ENCODE results near the gene YPEL3. TPM values are rescaled to one million over a fixed set of nuclear protein-coding genes. Genes with fewer than 3 reads are reported as not detected.
A peak's percentile ranks its signal among the peaks of the same experiment; 100 is the strongest.

YPEL3 gene
- total RNA-seq, 1 donor from 2014 or later = 9.6 TPM

DNA sequence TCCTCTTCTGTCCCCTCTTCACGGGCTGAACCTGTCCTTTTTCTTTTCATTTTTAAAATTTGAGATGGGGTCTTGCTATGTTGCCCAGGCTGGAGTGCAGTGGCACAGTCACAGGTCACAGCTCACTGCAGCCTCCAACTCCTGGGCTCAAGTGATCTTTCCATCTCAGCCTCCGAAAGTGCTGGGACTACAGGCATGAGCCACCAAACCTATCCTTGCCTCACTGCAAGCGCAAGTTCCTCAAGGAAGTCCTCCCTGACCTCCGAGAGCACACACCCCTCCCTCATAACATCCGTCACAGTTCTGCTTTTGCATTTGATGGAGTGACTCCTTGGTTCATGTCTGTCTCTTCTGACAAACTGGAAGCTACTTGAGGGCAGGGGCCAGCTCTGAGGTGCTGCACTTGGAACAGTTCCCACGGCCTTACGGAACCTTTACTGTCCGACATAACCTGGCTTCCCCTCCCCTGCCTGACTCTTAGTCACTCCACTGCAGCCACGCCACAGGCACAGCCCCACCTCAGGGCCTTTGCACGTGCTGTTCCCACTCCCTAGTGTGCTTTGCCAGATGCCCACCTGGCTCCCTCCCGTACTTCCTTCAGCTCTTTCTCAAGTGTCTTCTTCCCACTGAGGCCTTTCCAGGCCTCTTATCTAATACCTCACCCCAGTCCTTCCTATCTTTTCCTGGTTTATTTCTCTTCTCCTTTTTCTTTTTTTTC is 8.7 kb downstream of the YPEL3 start:
- Mint-ChIP-seq H3K27ac (ENCODE audit: unreplicated experiment) (no peak overlapping the region), H3K4me3 (peak overlapping the region; percentile 57), H3K9me3 (no peaks in the 10 kb centered on the region), H3K27me3 (ENCODE audit: low read depth) (peaks cover 2% of the 10 kb centered on the region), H3K36me3 (ENCODE audit: low read depth) (peaks cover 11% of the 10 kb centered on the region), H3K4me1 (peaks cover 14% of the 10 kb centered on the region)
- DNase-seq (ENCODE audit: low read depth, low spot score) = no peak
- TF ChIP-seq, protein P1, sequence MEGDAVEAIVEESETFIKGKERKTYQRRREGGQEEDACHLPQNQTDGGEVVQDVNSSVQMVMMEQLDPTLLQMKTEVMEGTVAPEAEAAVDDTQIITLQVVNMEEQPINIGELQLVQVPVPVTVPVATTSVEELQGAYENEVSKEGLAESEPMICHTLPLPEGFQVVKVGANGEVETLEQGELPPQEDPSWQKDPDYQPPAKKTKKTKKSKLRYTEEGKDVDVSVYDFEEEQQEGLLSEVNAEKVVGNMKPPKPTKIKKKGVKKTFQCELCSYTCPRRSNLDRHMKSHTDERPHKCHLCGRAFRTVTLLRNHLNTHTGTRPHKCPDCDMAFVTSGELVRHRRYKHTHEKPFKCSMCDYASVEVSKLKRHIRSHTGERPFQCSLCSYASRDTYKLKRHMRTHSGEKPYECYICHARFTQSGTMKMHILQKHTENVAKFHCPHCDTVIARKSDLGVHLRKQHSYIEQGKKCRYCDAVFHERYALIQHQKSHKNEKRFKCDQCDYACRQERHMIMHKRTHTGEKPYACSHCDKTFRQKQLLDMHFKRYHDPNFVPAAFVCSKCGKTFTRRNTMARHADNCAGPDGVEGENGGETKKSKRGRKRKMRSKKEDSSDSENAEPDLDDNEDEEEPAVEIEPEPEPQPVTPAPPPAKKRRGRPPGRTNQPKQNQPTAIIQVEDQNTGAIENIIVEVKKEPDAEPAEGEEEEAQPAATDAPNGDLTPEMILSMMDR (conservative IDR thresholded peaks at IDR 0.05) = no peak

DNA sequence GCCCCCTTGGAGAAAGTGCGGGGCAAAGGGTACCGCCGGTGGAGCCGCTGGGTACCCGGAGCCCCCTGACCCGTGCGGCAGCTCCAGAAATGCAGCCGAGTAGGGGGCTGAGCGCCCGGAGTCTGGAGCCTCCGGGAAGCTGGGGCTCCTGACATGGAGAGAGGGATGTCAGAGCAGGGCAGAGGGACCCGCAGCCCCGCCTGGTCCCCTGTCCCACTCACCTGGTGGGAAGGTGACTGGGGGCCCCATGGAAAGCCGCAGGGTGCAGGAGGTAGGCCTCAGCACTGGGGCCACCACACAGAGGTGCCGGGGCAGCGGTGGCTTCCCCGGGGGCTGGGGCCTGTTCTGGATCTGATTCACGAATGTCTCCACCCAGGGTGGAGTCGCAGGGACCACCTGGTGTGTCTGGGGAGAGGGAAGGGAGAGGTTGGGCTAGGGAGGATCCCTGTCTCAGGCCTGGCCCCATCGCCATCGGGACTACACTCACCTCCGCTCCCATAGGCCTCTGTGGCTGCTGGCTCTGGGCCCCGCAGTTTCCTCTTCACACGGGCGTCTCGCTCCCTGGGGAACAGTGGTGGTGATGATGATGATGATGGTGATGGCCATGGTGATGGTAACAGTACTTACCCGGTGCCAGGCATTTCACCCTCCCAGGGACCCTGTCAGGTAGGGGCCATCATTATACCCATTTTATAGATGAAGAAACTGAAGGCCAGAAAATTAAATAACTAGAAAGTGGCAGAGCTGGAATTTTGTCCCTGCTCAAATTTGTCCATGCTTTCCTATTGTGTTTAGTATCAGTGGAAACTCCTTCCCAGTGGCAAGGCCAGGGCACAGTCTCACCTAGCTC is 9.5 kb downstream of the YPEL3 start:
- no peaks in the 10 kb centered on the region for H3K9me3 Mint-ChIP-seq
- peaks cover 13% of the 10 kb centered on the region for H3K36me3 Mint-ChIP-seq (ENCODE audit: low read depth)
- DNase-seq (ENCODE audit: low read depth, low spot score) = no peak
- no peak overlapping the region for H3K4me3 Mint-ChIP-seq
- no peak overlapping the region for H3K27ac Mint-ChIP-seq (ENCODE audit: unreplicated experiment)
- H3K4me1 Mint-ChIP-seq = peaks cover 6% of the 10 kb centered on the region
- H3K27me3 Mint-ChIP-seq (ENCODE audit: low read depth) = peaks cover 2% of the 10 kb centered on the region
- TF ChIP-seq, protein P1 (conservative IDR thresholded peaks at IDR 0.05) = no peak

DNA sequence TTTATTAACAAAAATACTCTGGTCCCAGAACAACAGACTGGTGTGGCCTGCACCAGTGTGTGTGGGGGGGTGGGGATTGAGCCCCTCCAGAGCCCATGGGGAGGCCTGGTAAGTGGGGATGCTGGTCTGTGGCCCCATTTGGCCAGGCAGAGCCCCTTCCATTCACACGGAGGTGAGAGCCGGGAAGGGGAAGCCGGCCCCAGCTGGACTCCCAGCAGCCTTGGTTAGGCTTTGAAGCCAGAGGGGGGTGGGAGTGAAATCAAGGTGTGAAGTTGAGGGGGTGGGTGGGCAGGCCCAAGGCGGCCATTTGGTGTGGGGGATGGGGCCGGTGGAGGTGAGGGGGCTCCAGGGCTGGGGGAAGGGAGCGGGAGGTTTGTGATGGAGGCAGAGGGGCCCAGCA is 10.2 kb downstream of the YPEL3 start:
- Mint-ChIP-seq H3K4me3 (no peak overlapping the region), H3K27ac (ENCODE audit: unreplicated experiment) (no peak overlapping the region), H3K36me3 (ENCODE audit: low read depth) (peaks cover 13% of the 10 kb centered on the region), H3K27me3 (ENCODE audit: low read depth) (peaks cover 2% of the 10 kb centered on the region), H3K9me3 (no peaks in the 10 kb centered on the region), H3K4me1 (peaks cover 6% of the 10 kb centered on the region)
- no peak for DNase-seq (ENCODE audit: low read depth, low spot score)
- TF ChIP-seq, protein P1 (conservative IDR thresholded peaks at IDR 0.05) = no peak

DNA sequence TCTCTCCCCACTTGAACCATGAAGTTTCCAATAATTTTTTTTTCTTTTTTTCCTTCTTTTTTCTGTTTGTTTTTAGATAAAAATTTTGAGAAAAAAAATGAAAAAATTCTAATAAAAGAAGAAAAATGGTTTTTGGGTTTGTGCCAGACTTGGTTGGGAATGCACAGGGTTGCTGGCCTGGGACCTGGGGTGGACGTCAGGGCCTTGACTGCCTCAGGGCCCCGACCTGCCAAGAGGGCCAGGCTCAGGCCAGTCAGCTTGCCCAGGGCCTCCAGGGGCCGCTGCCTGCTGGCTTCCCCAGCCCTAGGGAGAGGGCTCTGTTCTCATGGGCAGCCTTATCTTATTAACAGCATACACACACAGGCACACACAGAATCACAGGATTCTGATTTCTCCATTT is 10.8 kb downstream of the YPEL3 start:
- TF ChIP-seq, protein P1 (conservative IDR thresholded peaks at IDR 0.05) = no peak
- no peaks in the 10 kb centered on the region for H3K9me3 Mint-ChIP-seq
- H3K36me3 Mint-ChIP-seq (ENCODE audit: low read depth) = peaks cover 13% of the 10 kb centered on the region
- H3K27me3 Mint-ChIP-seq (ENCODE audit: low read depth) = peaks cover 2% of the 10 kb centered on the region
- no peak overlapping the region for H3K4me3 Mint-ChIP-seq
- no peak for DNase-seq (ENCODE audit: low read depth, low spot score)
- H3K27ac Mint-ChIP-seq (ENCODE audit: unreplicated experiment) = no peak overlapping the region
- peaks cover 3% of the 10 kb centered on the region for H3K4me1 Mint-ChIP-seq

DNA sequence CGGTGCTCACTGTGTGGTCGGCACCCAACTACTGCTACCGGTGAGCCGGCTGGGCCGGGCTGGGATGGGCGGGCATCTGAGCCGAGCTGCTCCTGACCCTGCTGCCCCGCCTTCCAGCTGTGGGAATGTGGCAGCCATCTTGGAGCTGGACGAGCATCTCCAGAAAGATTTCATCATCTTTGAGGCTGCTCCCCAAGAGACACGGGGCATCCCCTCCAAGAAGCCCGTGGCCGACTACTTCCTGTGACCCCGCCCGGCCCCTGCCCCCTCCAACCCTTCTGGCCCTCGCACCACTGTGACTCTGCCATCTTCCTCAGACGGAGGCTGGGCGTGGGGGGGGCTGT is 11.2 kb downstream of the YPEL3 start:
- Mint-ChIP-seq H3K9me3 (no peaks in the 10 kb centered on the region), H3K27me3 (ENCODE audit: low read depth) (no peaks in the 10 kb centered on the region), H3K4me1 (no peaks in the 10 kb centered on the region), H3K27ac (ENCODE audit: unreplicated experiment) (no peak overlapping the region), H3K4me3 (no peak overlapping the region), H3K36me3 (ENCODE audit: low read depth) (peaks cover 13% of the 10 kb centered on the region)
- no peak for DNase-seq (ENCODE audit: low read depth, low spot score)
- TF ChIP-seq, protein P1 (conservative IDR thresholded peaks at IDR 0.05) = no peak
